Measurements from ENCODE around the gene HSPA12A.

The HSPA12A gene

GRCh38 chr10:116752969-116753665 is 10.8 kb upstream of the HSPA12A start:
- no peaks in the 10 kb centered on the region for H3K36me3 Mint-ChIP-seq (ENCODE audit: low read depth)
- H3K9me3 Mint-ChIP-seq, result peaks cover 3% of the 10 kb centered on the region
- H3K27me3 Mint-ChIP-seq (ENCODE audit: low read depth), result peaks cover 39% of the 10 kb centered on the region
- no peak overlapping the region for H3K4me3 Mint-ChIP-seq
- TF ChIP-seq CTCF (IDR thresholded peaks at IDR 0.05; ENCODE audit: unreplicated experiment in 3 of 3), result no peak
- H3K4me1 Mint-ChIP-seq, result peaks cover 8% of the 10 kb centered on the region
- H3K27ac Mint-ChIP-seq, result no peak overlapping the region

GRCh38 chr10:116752563-116752962 is 10.2 kb upstream of the HSPA12A start:
- peaks cover 39% of the 10 kb centered on the region for H3K27me3 Mint-ChIP-seq (ENCODE audit: low read depth)
- H3K9me3 Mint-ChIP-seq, result peaks cover 3% of the 10 kb centered on the region
- no peak overlapping the region for H3K4me3 Mint-ChIP-seq
- no peak for TF ChIP-seq CTCF (IDR thresholded peaks at IDR 0.05; ENCODE audit: unreplicated experiment in 3 of 3)
- no peaks in the 10 kb centered on the region for H3K36me3 Mint-ChIP-seq (ENCODE audit: low read depth)
- H3K4me1 Mint-ChIP-seq, result peaks cover 8% of the 10 kb centered on the region
- no peak overlapping the region for H3K27ac Mint-ChIP-seq

- H3K4me3 Mint-ChIP-seq, result no peak overlapping the region
- no peaks in the 10 kb centered on the region for H3K9me3 Mint-ChIP-seq
- no peak for TF ChIP-seq CTCF (IDR thresholded peaks at IDR 0.05; ENCODE audit: unreplicated experiment in 3 of 3)
- H3K27ac Mint-ChIP-seq, result no peak overlapping the region
- no peaks in the 10 kb centered on the region for H3K4me1 Mint-ChIP-seq
- no peaks in the 10 kb centered on the region for H3K36me3 Mint-ChIP-seq (ENCODE audit: low read depth)
- peaks cover 50% of the 10 kb centered on the region for H3K27me3 Mint-ChIP-seq (ENCODE audit: low read depth)
These were observed 6.1 kb upstream of the HSPA12A start for GRCh38 chr10:116748471-116748870.

GRCh38 chr10:116748041-116748440 is 5.7 kb upstream of the HSPA12A start:
- H3K4me3 Mint-ChIP-seq, result no peak overlapping the region
- no peak for TF ChIP-seq CTCF (IDR thresholded peaks at IDR 0.05; ENCODE audit: unreplicated experiment in 3 of 3)
- H3K27ac Mint-ChIP-seq, result no peak overlapping the region
- H3K36me3 Mint-ChIP-seq (ENCODE audit: low read depth), result no peaks in the 10 kb centered on the region
- no peaks in the 10 kb centered on the region for H3K4me1 Mint-ChIP-seq
- peaks cover 52% of the 10 kb centered on the region for H3K27me3 Mint-ChIP-seq (ENCODE audit: low read depth)
- H3K9me3 Mint-ChIP-seq, result no peaks in the 10 kb centered on the region

- no peaks in the 10 kb centered on the region for H3K9me3 Mint-ChIP-seq
- no peaks in the 10 kb centered on the region for H3K4me1 Mint-ChIP-seq
- H3K36me3 Mint-ChIP-seq (ENCODE audit: low read depth), result no peaks in the 10 kb centered on the region
- H3K4me3 Mint-ChIP-seq, result no peak overlapping the region
- no peak for TF ChIP-seq CTCF (IDR thresholded peaks at IDR 0.05; ENCODE audit: unreplicated experiment in 3 of 3)
- no peak overlapping the region for H3K27ac Mint-ChIP-seq
- peaks cover 48% of the 10 kb centered on the region for H3K27me3 Mint-ChIP-seq (ENCODE audit: low read depth)
These were observed 5.0 kb upstream of the HSPA12A start for GRCh38 chr10:116747325-116747724.

- Mint-ChIP-seq H3K4me3 (peak overlapping the region; percentile 68 to 79 (median 78)), H3K4me1 (no peaks in the 10 kb centered on the region), H3K27me3 (ENCODE audit: low read depth) (peaks cover 41% of the 10 kb centered on the region), H3K36me3 (ENCODE audit: low read depth) (no peaks in the 10 kb centered on the region), H3K27ac (no peak overlapping the region), H3K9me3 (no peaks in the 10 kb centered on the region)
- no peak for TF ChIP-seq CTCF (IDR thresholded peaks at IDR 0.05; ENCODE audit: unreplicated experiment in 3 of 3)
These were observed 2.5 kb upstream of the HSPA12A start for GRCh38 chr10:116744885-116745284.

Data from nephron (organoid).